ENCODE data around the gene FNTB.

FNTB gene

GRCh38 chr14:64987438-64987767 is 708 bp downstream of the FNTB start:
- in situ Hi-C loops (cut with HindIII; ENCODE audit: low sequenced_read_pairs) = no loop called here
- peak overlapping the region; percentile 89 for H3K4me3 ChIP-seq (ENCODE audit: low read depth, low read length)
- no peak for DNase-seq (ENCODE audit: low read depth, low spot score)
- no peak for TF ChIP-seq CTCF (IDR thresholded peaks at IDR 0.05; ENCODE audit: low read depth, low read length)

GRCh38 chr14:64990296-64990695 is 3.6 kb downstream of the FNTB start:
- TF ChIP-seq CTCF (IDR thresholded peaks at IDR 0.05; ENCODE audit: low read depth, low read length) = no peak
- DNase-seq (ENCODE audit: low read depth, low spot score) = no peak
- in situ Hi-C loops (cut with HindIII; ENCODE audit: low sequenced_read_pairs) = no loop called here
- H3K4me3 ChIP-seq (ENCODE audit: low read depth, low read length) = no peak overlapping the region

- in situ Hi-C loops (cut with HindIII; ENCODE audit: low sequenced_read_pairs) = no loop called here
- DNase-seq (ENCODE audit: low read depth, low spot score) = no peak
- H3K4me3 ChIP-seq (ENCODE audit: low read depth, low read length) = no peak overlapping the region
- TF ChIP-seq CTCF (IDR thresholded peaks at IDR 0.05; ENCODE audit: low read depth, low read length) = no peak
Observed at GRCh38 chr14:64990939-64991338, 4.2 kb downstream of the FNTB start.

- no peak for TF ChIP-seq CTCF (IDR thresholded peaks at IDR 0.05; ENCODE audit: low read depth, low read length)
- in situ Hi-C loops (cut with HindIII; ENCODE audit: low sequenced_read_pairs) = no loop called here
- no peak for DNase-seq (ENCODE audit: low read depth, low spot score)
- no peak overlapping the region for H3K4me3 ChIP-seq (ENCODE audit: low read depth, low read length)
Observed at GRCh38 chr14:64992328-64992885, 5.7 kb downstream of the FNTB start.

- DNase-seq (ENCODE audit: low read depth, low spot score) = no peak
- in situ Hi-C loops (cut with HindIII; ENCODE audit: low sequenced_read_pairs) = no loop called here
Observed at GRCh38 chr14:64993266-64993930, 6.7 kb downstream of the FNTB start.

GRCh38 chr14:64994540-64994939 is 7.8 kb downstream of the FNTB start:
- no peak for TF ChIP-seq CTCF (IDR thresholded peaks at IDR 0.05; ENCODE audit: low read depth, low read length)
- no peak for DNase-seq (ENCODE audit: low read depth, low spot score)
- in situ Hi-C loops (cut with HindIII; ENCODE audit: low sequenced_read_pairs) = no loop called here
- H3K4me3 ChIP-seq (ENCODE audit: low read depth, low read length) = no peak overlapping the region

More at GRCh38 chr14:64993266-64993930, 6.7 kb downstream of the FNTB start:
- no peak for TF ChIP-seq CTCF (IDR thresholded peaks at IDR 0.05; ENCODE audit: low read depth, low read length)
- no peak overlapping the region for H3K4me3 ChIP-seq (ENCODE audit: low read depth, low read length)
